ENCODE measurements around the gene RBMS1. TPM values are rescaled to one million over a fixed set of nuclear protein-coding genes. Genes with fewer than 3 reads are reported as not detected.

RBMS1 gene
- total and polyA plus RNA-seq, 2 of the 4 experiments (the other 2 are of a cell fraction): 43.5 to 64.9 TPM

GRCh38 chr2:160270571-160271113 is 223.0 kb downstream of the RBMS1 start (continued):
- no peak for TF ChIP-seq MXI1 (IDR thresholded peaks at IDR 0.05; ENCODE audit: borderline replicate concordance, low read depth, low read length)

- Histone ChIP-seq H3K23ac (ENCODE audit: low read depth, low read length) (peak overlapping the region; percentile 90), H2BK5ac (ENCODE audit: low read depth, low read length, poor library complexity, severe bottlenecking) (peak overlapping the region; percentile 85), H4K20me1 (ENCODE audit: insufficient read depth, low read length) (no peaks in the 10 kb centered on the region), H4K8ac (ENCODE audit: low read depth in 2 of 2, low read length in 2 of 2) (peak overlapping the region; percentile 84 to 92), H4K5ac (ENCODE audit: low read depth, low read length) (peak overlapping the region; percentile 86), H3K27me3 (ENCODE audit: control insufficient read depth, insufficient read depth, low read length) (no peaks in the 10 kb centered on the region), H3K9me1 (ENCODE audit: insufficient read depth, low read length) (peaks cover 17% of the 10 kb centered on the region), H3K18ac (ENCODE audit: low read depth, low read length) (peak overlapping the region; percentile 84), H3K27ac (ENCODE audit: insufficient read depth, low read length) (peak overlapping the region; percentile 86), H3K56ac (ENCODE audit: extremely low read depth, insufficient read depth, low read length) (peak overlapping the region; percentile 78; the same call in 1 of the 2 replicates), H3K4me2 (ENCODE audit: low read depth, low read length) (peak overlapping the region; percentile 84), H3K9ac (ENCODE audit: low read depth, low read length) (peak overlapping the region; percentile 73), H3K4me3 (ENCODE audit: insufficient read depth, low read depth, low read length) (peak overlapping the region; percentile 43), H3K36me3 (ENCODE audit: control insufficient read depth, insufficient read depth, low read length) (peaks cover 16% of the 10 kb centered on the region), H2AK9ac (replicated peaks; ENCODE audit: low read depth, low read length, poor library complexity) (peak overlapping the region; percentile 85), H2BK120ac (ENCODE audit: low read depth, low read length) (peak overlapping the region; percentile 87), H3K14ac (replicated peaks; ENCODE audit: low read depth, low read length) (peak overlapping the region; percentile 81), H4K91ac (ENCODE audit: insufficient read depth, low read depth, low read length) (peak overlapping the region; percentile 95), H2BK20ac (ENCODE audit: low read depth, low read length) (peak overlapping the region; percentile 60), H2AK5ac (ENCODE audit: low read depth, low read length) (peak overlapping the region; percentile 69), H3K79me1 (ENCODE audit: low read depth in 1 of 2, low read length in 2 of 2) (peaks cover 3 to 19% of the 10 kb centered on the region in 2 experiments; a peak in 3 of 4 replicates), H2AFZ (replicated peaks; ENCODE audit: low read length, poor library complexity) (peak overlapping the region; percentile 93), H3K4me1 (ENCODE audit: control insufficient read depth, insufficient read depth, low read length) (peaks cover 20% of the 10 kb centered on the region), H2BK15ac (ENCODE audit: low read depth, low read length) (peak overlapping the region; percentile 85; the same call in 2 of the 3 replicates), H3K4ac (ENCODE audit: low read depth, low read length) (peak overlapping the region; percentile 93), H3K9me3 (ENCODE audit: control insufficient read depth, insufficient read depth, low read length) (no peaks in the 10 kb centered on the region)
- in situ Hi-C loops (cut with MboI; ENCODE audit: low sequenced_read_pairs): no loop called here
- WGBS, 2 experiments (ENCODE audit: extremely low coverage in 2 of 2, insufficient read length in 1 of 2): 5% methylated on average over 10 of the region's 53 CpGs; no CpG with 5 or more reads in 1 of the 2 experiments
- dilution Hi-C loops (cut with HindIII; ENCODE audit: low sequenced_read_pairs, unreplicated experiment): no loop called here
- intact Hi-C loops (cut with micrococcal nuclease): loop anchor here (1.0 to 5.0 kb wide), 4 partner anchors 160 to 792 kb away; no protein-coding TSS in a partner anchor
- CTCF ChIA-PET: interaction anchor here (0.7 to 1.8 kb wide), 7 partner anchors 9 to 700 kb away, joined by 3 to 8 read pairs (median 3); no protein-coding TSS in a partner anchor
- ATAC-seq (ENCODE audit: low read depth) (peak; percentile 91), DNase-seq (peak; percentile 92)
- POLR2A ChIA-PET (ENCODE audit: unreplicated experiment): interaction anchor here (0.9 kb wide), 1 partner anchor 700 kb away, joined by 5 read pairs; no protein-coding TSS in a partner anchor
- BruUV-seq (replicated peaks): no TSS peak
- 0 out of 2 replicates have a peak, but pooled peaks have one; percentile 19 for TF ChIP-seq FOS (IDR thresholded peaks at IDR 0.05; ENCODE audit: low read depth, low read length)
- no peak for TF ChIP-seq MXI1 (IDR thresholded peaks at IDR 0.05; ENCODE audit: borderline replicate concordance, low read depth, low read length)
- no peak; the same call in 1 of the 2 replicates for TF ChIP-seq CHD1 (IDR thresholded peaks at IDR 0.05; ENCODE audit: low read depth, low read length)
- no peak for TF ChIP-seq NFE2L2 (IDR thresholded peaks at IDR 0.05; ENCODE audit: low read depth, low read length)
- TF ChIP-seq CTCF (conservative IDR thresholded peaks at IDR 0.05; ENCODE audit: low read depth, low read length): peak; percentile 68
- TF ChIP-seq MAFK (IDR thresholded peaks at IDR 0.05; ENCODE audit: low read depth, low read length): no peak
- TF ChIP-seq RCOR1 (IDR thresholded peaks at IDR 0.05; ENCODE audit: insufficient replicate concordance, low read length): no peak
- peak; percentile 82; the same call in 1 of the 2 replicates for TF ChIP-seq BHLHE40 (IDR thresholded peaks at IDR 0.05; ENCODE audit: low read depth, low read length)
- peak; percentile 57 for TF ChIP-seq RAD21 (IDR thresholded peaks at IDR 0.05; ENCODE audit: low read length)
- no peak for TF ChIP-seq RFX5 (IDR thresholded peaks at IDR 0.05; ENCODE audit: low read depth, low read length)
- peak; percentile 46 for TF ChIP-seq SMC3 (IDR thresholded peaks at IDR 0.05; ENCODE audit: low read depth, low read length)
- peak; percentile 79; the same call in 1 of the 2 replicates for TF ChIP-seq MAZ (IDR thresholded peaks at IDR 0.05; ENCODE audit: borderline replicate concordance, low read depth, low read length)
Observed at GRCh38 chr2:160269803-160270570, 223.6 kb downstream of the RBMS1 start.

All from IMR-90 (cell line).